ENCODE data around the gene DCLRE1B.

Gene DCLRE1B

DNA sequence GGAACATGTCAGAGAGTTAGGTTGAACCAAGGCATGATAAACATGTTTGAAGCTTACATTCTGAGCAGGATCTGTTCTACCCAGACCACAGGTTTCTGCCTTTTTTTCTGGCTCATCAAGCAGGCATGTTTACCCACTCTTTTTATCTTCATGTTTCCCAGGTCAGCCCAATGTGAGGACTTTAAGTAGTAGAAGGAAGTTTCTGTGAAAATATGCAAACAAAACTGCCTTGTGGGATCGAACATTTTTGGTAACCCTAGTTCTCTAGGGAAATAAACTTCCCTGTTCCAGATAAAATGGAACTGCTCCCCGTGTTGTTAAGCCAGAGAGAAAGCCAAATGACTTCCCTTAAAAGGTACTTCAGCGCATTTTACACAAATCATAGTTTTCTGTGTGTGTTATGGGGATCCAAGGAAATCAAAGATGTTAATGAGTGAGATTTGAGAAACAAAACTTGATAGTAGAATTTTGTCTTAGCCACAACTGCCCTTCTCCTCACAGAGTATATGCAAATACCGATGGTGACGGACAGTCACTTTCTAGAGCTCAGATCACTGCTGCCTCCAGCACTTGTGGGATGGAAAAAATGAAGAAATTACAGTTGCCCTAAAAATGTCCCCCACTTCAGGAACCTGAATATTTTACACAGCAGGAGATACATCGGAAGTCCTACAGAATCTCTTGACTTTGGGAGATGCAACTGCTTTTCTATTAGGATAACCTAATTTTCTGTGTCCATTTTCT is 23.2 kb downstream of the DCLRE1B start:
- DNase-seq (ENCODE audit: low read depth), result no peak

DNA sequence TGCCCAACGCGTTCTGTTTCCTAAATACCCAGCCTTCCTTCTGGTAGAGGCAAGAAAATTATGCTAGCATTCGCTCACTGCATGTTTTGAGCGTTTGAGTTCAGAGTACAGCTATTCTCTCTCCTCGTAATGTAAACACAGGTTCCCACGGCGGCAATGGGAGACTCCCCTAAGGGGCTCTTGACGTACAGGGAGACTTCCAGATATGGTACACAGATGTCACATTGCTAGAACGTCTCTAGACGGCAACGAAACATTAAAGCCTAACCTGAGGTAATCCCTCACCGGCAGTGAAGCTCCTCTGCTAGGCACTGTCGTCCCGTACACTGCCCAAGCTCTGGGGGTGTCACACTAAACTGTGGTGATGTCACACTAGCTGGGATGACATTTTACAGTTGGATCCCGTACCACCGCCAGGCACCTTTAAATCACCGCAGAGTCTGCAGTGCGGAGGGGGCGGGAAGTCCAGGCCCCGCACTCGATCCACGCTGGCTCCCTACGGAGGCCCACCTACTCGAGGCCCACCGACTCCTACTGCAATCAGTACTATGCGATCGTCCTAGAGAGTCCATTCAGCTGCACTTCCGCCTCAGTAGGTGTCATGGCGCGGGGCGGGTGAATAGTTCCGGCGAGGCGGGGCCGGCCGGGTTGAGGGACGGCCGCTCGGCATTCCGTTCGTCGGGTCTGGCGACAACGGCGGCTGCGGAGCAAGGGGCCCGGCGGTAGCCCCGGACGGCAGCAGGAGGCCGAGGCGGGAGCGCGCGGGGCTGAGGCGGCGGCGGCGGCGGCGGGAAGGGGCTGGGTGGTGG is 24.0 kb downstream of the DCLRE1B start, which contains the start of gene HIPK1:
HIPK1 (plus strand) TSS at position 384 of the 809 bp plus-strand sequence.
- peak; percentile 47 for DNase-seq (ENCODE audit: low read depth)

DNA sequence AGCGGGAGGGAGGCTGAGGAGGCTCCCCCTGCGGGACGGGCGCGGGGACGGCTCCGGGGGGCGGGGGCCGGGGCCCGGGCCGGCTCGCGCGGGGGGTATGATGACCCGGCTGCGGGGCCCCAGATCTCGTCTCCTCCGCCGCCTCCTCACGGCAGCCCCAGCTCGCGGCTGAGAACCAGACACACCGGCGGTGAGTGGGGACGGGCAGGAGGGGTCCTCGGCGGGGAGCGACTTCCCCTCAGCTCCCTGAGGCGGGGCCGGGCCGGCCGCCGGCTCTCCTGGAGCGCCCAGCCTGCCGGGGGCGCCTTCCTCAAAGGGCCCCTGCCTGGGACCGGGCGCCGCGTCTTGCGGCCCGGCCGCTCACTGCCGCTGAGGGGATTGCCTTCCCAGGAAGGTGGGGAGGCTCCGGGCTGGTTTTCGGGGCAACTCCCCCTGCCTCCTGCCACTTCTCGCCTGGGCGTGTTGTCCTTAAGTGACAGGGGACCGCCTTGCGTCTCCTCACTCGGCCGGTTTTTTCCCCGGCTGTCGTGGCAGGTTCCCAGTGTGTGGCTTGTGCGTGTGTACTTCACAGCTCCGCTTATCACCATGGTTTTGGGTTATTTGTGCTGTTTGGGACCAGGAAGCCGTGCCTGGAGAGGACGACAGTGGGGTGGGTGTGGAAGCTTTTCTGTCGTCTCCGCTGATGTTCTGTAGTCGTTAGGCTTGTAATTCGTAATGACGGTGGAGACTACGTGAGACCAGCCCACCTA is 24.8 kb downstream of the DCLRE1B start:
- peak; percentile 26 for DNase-seq (ENCODE audit: low read depth)

DNA sequence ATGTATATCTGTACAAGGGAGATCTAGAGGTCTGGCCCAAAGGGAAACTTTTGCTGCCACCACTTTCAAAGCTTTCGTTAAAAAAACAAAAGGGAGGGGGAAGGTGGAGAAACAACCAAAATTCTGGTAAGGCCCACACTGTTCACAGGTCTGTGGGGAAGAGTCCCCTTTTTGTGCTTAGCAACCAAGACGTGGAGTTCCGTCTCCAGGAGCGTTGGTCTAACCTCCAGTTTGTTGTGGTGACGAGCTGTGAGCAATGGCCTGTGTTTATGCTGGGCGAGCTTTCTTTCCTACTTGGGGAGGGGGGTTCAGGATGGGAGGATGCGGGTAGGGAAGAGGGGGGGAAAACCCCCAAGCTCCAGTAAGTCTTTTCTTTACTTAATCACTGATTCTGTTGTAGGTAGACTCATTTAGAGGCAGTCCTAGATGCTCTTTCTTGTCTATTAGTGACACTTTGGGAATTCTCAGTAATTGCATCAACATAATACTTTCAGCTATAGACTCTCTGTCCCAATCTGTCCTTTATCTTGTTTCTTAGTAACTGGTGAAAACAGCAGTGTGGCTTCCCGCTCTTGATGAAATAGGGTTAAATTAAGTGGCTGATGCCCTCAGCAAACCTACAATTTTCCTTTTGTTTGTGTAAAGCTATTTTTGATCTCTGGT is 25.5 kb downstream of the DCLRE1B start:
- peak; percentile 41 for DNase-seq (ENCODE audit: low read depth)

DNA sequence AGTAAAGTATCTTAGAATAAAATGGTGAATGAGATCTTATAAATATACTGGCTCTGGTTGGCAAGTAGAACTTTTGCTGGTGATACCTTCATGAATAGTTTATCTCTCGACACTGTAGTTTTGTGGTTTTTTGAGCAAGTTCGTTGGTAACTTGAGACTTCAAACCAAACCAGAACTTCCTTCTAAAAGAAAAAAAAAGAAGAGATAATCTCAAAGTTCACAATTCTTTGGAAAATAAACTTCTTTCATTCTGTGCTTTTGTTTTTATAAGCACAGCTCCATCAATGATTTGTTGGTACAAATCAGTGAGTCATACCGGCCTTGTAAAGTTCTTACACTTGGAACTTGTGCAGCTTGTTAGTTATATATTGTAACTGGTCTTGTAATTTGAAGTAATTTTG is 26.3 kb downstream of the DCLRE1B start:
- DNase-seq (ENCODE audit: low read depth), result peak; percentile 15

DNA sequence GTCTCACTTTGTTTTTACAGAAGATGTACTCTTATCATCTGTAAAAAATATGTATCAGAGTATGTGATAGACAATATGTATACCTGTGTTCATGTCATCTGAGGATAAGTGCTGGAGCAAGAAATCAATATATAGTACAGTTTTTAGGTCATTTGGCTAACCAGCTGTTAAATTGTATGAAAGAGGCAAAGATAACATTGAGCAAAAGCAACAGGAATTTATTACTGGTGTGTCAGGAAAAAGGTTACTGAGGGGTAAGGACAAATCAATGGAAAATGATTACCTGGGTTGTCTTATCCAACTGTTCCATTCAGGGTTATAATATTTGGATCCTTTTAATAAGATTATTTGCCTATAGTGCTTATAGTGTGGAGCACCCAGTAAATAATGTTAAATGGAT is 28.9 kb downstream of the DCLRE1B start:
- DNase-seq (ENCODE audit: low read depth), result no peak

DNA sequence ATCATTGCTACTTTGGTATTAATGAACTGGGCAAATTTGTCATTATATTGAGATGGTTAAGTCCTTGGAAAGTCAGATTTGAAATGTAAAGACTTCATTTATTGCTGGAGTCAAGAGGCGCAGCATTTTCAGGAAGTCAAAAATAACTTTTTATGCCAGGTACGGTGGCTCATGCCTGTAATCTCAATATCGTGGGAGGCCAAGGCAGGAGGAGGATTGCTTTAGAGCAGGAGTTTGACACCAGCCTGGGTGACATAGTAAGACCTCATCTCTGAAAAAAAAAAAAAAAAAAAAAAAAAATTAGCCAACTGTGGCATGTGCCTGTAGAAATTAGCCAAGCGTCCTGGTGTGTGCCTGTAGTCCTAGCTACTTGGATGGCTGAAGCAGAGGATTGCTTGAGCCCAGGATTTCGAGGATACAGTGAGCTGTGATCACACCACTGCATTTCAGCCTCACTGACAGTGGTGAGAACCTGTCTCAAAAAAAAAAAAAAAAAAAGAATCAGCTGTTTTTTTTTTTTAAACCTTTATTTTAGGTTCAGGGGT is 29.5 kb downstream of the DCLRE1B start:
- no peak for DNase-seq (ENCODE audit: low read depth)

DNA sequence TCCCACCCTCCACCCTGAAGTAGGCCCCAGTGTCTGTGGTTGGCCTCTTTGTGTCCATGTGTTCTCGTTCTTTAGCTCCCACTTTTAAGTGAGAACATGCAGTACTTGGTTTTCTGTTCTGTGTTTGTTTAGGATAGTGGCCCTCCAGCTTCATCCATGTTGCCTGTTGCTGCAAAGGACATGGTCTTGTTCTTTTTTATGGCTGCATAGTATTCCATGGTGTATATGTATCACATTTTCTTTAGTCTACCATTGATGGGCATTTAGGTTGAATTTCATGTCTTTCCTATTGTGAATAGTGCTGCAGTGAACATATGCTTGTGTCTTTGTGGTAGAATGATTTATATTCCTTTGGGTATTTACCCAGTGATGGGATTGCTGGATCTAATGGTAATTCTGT is 30.1 kb downstream of the DCLRE1B start:
- no peak for DNase-seq (ENCODE audit: low read depth)

DNA sequence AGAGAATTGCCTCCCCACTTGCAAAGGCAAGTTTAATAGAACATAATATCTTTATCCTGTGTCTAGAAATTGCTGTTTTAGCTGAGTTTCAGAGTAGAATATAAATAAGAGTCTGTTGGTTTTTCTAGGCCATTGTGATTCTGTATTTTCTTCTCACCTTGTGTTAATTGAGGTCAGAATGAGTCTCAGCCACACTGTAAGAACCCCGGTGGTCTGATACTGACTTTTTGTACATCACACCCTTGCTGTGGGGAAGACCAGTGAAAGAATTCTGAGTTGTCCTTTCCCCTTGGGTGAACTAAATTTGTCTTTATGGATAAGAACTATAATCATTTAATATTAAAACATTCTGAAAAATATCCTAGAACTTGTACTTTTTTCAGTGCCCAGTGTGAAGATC is 30.8 kb downstream of the DCLRE1B start:
- no peak for DNase-seq (ENCODE audit: low read depth)

DNA sequence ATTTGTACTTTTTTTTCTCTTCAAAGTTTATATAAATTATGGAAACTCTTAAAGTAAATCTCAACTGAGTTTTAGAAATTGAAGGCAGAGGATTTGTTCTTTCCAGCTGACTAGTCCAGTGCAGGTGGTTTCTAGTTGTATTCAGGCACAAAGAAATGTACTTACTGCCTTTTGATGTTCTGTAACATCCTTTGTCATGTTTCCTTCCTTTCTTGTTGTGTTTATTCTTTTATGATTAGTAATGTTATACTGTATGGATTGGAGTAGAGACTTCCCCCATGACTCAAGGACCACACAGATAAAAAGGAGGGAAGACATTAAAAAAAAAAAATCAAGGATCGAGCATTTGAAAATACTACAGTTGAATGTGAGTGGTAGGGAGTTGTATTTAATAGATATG is 32.0 kb downstream of the DCLRE1B start:
- no peak for DNase-seq (ENCODE audit: low read depth)

DNA sequence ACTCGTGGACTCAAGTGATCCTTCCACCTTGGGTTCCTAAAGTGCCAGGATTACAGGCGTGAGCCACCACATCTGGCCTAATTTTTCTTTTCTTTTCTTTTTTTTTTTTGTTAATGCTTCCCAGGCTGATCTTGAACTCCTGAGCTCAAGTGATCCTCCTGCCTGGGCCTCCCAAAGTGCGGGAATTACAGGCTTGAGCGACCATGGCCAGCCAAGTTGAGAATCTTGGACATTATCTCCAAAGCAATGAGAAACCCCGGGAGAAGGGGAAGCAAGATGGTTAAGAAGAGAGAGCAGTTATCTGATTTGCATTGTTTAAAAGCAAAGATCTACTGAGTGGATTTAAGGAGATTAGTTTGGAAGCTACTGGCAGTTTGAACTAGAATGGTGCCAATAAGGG is 33.1 kb downstream of the DCLRE1B start:
- DNase-seq (ENCODE audit: low read depth), result no peak

DNA sequence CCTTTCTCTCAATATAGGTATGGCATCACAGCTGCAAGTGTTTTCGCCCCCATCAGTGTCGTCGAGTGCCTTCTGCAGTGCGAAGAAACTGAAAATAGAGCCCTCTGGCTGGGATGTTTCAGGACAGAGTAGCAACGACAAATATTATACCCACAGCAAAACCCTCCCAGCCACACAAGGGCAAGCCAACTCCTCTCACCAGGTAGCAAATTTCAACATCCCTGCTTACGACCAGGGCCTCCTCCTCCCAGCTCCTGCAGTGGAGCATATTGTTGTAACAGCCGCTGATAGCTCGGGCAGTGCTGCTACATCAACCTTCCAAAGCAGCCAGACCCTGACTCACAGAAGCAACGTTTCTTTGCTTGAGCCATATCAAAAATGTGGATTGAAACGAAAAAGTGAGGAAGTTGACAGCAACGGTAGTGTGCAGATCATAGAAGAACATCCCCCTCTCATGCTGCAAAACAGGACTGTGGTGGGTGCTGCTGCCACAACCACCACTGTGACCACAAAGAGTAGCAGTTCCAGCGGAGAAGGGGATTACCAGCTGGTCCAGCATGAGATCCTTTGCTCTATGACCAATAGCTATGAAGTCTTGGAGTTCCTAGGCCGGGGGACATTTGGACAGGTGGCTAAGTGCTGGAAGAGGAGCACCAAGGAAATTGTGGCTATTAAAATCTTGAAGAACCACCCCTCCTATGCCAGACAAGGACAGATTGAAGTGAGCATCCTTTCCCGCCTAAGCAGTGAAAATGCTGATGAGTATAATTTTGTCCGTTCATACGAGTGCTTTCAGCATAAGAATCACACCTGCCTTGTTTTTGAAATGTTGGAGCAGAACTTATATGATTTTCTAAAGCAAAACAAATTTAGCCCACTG is 35.5 kb downstream of the DCLRE1B start:
- no peak for DNase-seq (ENCODE audit: low read depth)

DNA sequence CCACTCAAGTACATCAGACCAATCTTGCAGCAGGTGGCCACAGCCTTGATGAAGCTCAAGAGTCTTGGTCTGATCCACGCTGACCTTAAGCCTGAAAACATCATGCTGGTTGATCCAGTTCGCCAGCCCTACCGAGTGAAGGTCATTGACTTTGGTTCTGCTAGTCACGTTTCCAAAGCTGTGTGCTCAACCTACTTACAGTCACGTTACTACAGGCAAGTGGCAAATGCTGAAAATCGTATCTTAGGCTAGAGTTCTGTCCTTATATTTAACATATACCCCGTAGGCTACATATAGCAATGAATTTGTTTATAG is 36.1 kb downstream of the DCLRE1B start:
- DNase-seq (ENCODE audit: low read depth), result no peak

DNA sequence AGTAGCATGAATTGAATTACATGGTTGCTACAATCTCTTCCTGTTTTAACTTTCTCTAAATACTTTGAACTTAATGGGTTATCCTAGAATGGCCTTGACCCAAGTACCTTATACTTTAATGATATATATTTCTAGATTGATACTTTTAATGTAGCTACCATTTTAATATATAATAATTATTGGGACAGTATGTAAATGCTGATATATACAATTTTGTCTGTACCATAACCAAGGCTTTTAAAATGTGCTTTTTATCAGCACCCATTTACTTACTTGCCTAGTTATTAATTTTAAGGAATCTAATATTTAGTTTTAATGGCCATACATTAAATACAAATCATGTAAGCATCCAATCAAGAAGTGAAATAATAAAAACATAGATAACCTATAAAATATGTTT is 37.4 kb downstream of the DCLRE1B start:
- no peak for DNase-seq (ENCODE audit: low read depth)

DNA sequence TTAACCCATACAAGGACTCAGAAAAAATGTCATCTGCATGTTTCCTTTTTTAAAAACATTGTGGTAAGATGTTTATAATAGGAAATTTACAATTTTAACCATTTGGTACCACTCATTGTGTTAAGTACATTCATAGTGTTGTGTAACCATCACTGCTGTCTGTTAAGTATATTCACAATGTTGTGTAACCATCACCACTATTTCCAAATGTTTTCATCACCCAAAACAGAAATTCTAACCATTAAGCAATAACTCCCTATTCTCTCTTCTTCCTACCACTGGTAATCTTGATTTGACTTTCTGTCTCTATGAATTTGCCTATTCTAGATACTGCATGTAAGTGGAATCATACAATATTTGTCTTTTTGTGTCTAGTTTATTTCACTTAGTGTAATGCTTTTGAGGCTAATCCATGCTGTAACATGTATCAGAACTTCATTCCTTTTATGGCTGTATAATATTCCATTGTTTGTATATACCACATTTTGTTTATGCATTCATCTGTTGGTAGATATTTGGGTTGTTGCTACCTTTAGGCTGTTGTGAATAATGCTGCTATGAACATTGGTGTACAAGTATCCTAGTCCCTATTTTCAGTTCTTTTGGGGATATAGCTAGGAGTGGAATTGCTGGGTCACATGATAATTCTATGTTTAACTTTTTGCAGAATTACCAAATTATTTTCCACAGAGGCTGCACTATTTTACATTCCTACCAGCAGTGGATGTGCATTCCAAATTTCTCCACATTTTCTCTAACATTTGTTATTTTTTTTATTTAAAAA is 38.1 kb downstream of the DCLRE1B start:
- DNase-seq (ENCODE audit: low read depth), result peak; percentile 9

DNA sequence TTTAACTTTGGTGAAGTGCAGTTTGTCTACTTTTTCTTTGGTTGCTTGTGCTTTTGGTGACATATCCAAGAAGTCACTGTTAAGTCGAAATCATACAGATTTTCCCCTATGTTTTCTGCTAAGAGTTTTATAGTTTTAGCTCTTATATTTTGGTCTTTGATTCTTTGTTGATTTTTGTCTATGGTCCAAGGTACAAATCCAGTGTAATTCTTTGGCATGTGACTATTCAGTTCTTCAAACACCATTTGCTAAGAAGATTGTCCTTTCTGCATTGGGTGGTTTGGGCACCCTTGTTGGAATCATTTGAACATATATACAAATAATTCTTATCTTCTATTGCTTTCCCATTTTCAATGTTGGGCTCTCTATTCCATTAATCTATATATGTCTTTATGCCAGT is 40.2 kb downstream of the DCLRE1B start:
- no peak for DNase-seq (ENCODE audit: low read depth)

DNA sequence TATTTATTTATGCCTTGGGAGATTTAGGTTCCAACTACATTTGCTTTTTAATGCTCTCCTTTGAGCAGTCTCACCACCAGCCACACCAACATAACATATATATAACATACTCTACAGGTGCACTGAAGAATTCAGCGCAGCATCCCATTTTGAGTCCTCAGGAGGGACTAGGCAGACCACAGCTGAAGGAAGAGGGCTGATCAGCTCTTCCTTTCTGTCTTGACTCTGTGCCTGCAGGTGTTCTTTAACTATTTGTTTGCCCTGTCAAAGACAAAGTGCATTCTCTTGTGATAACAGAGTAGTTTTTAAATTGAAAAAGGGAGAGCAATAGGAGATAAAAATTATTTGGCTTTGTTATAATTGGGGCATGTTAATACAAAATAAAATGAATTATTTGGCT is 41.0 kb downstream of the DCLRE1B start:
- no peak for DNase-seq (ENCODE audit: low read depth)

DNA sequence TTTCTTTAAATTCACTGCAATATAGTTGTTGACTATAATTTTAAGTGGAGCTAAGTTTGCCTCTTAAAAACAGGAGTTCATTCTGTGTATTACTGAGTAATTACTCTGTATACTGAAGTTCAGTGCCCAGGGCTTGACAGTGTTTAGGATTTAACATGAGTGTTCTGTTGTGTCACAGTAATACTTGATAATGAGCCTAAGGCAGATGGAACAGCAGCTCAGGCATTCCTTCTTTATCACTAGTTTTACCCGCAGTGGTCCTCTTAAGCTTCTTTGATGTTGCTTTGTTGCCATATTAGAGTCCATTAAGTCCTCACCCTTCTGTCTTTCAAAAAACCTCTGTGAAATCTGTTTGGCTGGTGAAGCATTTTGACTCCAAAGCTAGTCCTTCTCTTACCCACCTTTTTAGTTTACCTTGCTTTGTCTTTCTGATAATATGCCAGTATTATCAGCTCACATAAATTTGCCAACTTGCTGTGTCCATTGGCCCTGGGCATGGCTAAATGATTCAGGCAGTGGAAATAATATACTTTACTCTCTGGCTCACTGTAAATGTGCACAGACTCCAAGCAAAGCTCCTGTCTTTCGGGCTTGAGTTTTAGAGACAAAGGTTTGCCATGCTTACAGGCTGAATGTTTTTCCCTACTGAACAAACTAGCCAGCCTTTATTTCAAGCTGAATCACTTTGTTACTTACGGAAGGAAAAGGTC is 41.7 kb downstream of the DCLRE1B start:
- DNase-seq (ENCODE audit: low read depth), result no peak

DNA sequence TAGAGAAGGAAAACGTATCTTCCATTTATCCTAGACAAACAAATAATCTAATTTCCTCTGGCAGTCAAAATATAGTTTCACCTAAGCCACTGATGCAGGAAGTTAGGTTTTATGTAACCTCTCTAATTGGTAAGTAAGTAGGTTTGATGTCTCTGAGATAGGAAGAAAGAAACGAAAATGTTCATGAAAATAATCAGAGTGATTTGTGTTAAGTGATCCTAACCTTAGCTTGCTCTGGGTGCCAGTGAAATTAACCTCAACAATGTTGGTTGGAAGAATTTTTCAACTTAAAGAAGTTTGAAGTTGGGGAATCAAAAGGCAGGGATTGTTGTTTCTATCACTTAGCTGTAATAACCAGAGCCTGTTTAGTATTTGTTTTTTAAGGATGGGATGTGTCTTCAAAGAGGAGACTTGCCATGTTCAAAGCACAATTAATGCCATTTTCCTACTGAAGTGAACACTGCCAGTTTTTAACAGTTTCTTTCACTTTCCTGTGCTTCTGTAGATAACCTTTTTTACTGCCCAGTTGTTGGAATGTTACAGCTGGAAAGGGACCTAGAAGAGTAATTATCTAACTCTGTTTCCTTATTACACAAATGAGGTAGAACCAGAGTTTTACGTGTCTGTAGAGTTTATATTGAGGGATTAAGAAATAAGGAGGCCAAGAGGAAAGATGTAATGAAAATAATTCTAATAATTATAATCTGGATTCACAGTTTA is 42.4 kb downstream of the DCLRE1B start:
- DNase-seq (ENCODE audit: low read depth), result no peak

Data from GM04503 (cell line).